ENCODE measurements around the gene ADORA2B.
A peak's percentile ranks its signal among the peaks of the same experiment; 100 is the strongest.

DNA sequence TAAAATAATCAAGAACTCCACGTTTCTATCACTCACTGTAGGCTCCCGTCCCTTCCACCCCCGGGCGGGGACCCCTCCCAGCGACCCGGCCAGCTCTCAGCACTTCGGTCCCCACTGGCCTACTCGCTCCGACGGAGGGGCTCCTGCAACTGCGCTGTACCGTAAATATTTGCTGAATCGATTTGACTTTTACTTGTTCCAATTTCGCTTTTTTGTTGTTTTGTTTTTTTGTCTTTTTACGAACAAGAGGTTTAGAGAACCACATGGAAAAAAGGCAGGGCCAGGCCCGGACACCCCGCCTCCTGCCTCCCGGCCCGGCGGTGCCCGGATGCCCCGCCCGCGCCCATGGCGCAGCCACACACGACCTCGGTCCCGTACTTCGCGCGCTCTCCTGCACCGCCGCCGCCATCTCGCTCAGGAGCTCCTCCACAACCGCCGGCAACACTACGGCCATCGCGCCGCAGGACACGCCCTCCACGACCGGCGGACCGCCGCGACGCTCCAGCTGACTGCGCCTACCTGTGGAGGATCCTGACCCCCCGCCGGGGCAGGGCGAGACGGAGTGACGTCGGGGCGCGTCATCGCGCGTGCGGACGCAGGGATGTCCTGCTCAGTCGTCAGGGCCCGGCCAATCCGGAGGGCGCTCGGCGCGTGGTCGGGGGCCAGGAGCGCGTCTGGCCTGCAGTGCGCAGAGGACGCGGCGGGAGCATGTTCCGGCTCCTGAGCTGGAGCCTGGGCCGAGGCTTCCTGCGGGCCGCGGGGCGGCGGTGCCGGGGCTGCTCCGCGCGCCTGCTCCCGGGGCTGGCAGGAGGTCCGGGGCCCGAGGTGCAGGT, 54.4 kb downstream of the ADORA2B start, which contains the start of the genes TTC19 and ZSWIM7:
- TF ChIP-seq ARNTL (CRISPR knock-in tag; IDR thresholded peaks at IDR 0.05; ENCODE audit: borderline replicate concordance, low read depth) (no peak), GLIS3 (CRISPR knock-in tag; IDR thresholded peaks at IDR 0.05) (no peak), ISL1 (CRISPR knock-in tag; IDR thresholded peaks at IDR 0.05) (no peak), ZC3H10 (CRISPR knock-in tag; IDR thresholded peaks at IDR 0.05) (0 out of 2 replicates have a peak, but pooled peaks have one; percentile 37), TOX (CRISPR knock-in tag; IDR thresholded peaks at IDR 0.05; ENCODE audit: borderline replicate concordance) (no peak), OSR1 (CRISPR knock-in tag; IDR thresholded peaks at IDR 0.05) (no peak), BACH2 (CRISPR knock-in tag; IDR thresholded peaks at IDR 0.05; ENCODE audit: borderline replicate concordance) (no peak), ZNF70 (CRISPR knock-in tag; IDR thresholded peaks at IDR 0.05) (no peak), RARB (CRISPR knock-in tag; IDR thresholded peaks at IDR 0.05) (no peak)
- TF ChIP-seq, protein P1, sequence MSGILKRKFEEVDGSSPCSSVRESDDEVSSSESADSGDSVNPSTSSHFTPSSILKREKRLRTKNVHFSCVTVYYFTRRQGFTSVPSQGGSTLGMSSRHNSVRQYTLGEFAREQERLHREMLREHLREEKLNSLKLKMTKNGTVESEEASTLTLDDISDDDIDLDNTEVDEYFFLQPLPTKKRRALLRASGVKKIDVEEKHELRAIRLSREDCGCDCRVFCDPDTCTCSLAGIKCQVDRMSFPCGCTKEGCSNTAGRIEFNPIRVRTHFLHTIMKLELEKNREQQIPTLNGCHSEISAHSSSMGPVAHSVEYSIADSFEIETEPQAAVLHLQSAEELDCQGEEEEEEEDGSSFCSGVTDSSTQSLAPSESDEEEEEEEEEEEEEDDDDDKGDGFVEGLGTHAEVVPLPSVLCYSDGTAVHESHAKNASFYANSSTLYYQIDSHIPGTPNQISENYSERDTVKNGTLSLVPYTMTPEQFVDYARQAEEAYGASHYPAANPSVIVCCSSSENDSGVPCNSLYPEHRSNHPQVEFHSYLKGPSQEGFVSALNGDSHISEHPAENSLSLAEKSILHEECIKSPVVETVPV (CRISPR knock-in tag; IDR thresholded peaks at IDR 0.05): no peak
- TF ChIP-seq, protein P2, sequence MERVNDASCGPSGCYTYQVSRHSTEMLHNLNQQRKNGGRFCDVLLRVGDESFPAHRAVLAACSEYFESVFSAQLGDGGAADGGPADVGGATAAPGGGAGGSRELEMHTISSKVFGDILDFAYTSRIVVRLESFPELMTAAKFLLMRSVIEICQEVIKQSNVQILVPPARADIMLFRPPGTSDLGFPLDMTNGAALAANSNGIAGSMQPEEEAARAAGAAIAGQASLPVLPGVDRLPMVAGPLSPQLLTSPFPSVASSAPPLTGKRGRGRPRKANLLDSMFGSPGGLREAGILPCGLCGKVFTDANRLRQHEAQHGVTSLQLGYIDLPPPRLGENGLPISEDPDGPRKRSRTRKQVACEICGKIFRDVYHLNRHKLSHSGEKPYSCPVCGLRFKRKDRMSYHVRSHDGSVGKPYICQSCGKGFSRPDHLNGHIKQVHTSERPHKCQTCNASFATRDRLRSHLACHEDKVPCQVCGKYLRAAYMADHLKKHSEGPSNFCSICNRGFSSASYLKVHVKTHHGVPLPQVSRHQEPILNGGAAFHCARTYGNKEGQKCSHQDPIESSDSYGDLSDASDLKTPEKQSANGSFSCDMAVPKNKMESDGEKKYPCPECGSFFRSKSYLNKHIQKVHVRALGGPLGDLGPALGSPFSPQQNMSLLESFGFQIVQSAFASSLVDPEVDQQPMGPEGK (CRISPR knock-in tag; IDR thresholded peaks at IDR 0.05; ENCODE audit: borderline replicate concordance): no peak
- TF ChIP-seq, protein P3, sequence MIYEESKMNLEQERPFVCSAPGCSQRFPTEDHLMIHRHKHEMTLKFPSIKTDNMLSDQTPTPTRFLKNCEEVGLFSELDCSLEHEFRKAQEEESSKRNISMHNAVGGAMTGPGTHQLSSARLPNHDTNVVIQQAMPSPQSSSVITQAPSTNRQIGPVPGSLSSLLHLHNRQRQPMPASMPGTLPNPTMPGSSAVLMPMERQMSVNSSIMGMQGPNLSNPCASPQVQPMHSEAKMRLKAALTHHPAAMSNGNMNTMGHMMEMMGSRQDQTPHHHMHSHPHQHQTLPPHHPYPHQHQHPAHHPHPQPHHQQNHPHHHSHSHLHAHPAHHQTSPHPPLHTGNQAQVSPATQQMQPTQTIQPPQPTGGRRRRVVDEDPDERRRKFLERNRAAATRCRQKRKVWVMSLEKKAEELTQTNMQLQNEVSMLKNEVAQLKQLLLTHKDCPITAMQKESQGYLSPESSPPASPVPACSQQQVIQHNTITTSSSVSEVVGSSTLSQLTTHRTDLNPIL (CRISPR knock-in tag; IDR thresholded peaks at IDR 0.05; ENCODE audit: low read depth): no peak
- TF ChIP-seq, protein P4, sequence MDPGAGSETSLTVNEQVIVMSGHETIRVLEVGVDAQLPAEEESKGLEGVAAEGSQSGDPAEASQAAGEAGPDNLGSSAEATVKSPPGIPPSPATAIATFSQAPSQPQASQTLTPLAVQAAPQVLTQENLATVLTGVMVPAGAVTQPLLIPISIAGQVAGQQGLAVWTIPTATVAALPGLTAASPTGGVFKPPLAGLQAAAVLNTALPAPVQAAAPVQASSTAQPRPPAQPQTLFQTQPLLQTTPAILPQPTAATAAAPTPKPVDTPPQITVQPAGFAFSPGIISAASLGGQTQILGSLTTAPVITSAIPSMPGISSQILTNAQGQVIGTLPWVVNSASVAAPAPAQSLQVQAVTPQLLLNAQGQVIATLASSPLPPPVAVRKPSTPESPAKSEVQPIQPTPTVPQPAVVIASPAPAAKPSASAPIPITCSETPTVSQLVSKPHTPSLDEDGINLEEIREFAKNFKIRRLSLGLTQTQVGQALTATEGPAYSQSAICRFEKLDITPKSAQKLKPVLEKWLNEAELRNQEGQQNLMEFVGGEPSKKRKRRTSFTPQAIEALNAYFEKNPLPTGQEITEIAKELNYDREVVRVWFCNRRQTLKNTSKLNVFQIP (CRISPR knock-in tag; IDR thresholded peaks at IDR 0.05; ENCODE audit: borderline replicate concordance, low read depth): no peak
